HUES48 (cell line): ENCODE data around the gene NELFCD.
"Not testable (repeated sequence)": the region's sequence is repeated elsewhere in the genome, so short reads cannot be mapped to it uniquely, and the experiment has no call there.

ENCODE experiments used
- H3K27ac ChIP-seq: one replicate; pipeline ENCODE4 v1.7.0; 2013; ENCODE audit warnings: low read depth, low read length, inconsistent platforms
- H3K27me3 ChIP-seq: 2 replicates; pipeline ENCODE4 v1.6.1; 2013; ENCODE audit warnings: mild to moderate bottlenecking, low read length; ENCODE audit not compliant: control insufficient read depth, insufficient read depth
- H3K36me3 ChIP-seq: 2 replicates; pipeline ENCODE4 v1.6.1; 2013; ENCODE audit warnings: low read length; ENCODE audit not compliant: control insufficient read depth, insufficient read depth
- H3K4me1 ChIP-seq: 2 replicates; pipeline ENCODE4 v1.6.1; 2013; ENCODE audit warnings: mild to moderate bottlenecking, low read length; ENCODE audit not compliant: control insufficient read depth, insufficient read depth
- H3K4me3 ChIP-seq: 2 replicates; pipeline ENCODE4 v1.5.1; 2013; ENCODE audit warnings: mild to moderate bottlenecking, low read depth, low read length
- H3K9ac ChIP-seq: 2 replicates; pipeline ENCODE4 v1.6.1; 2013; ENCODE audit warnings: mild to moderate bottlenecking, low read depth, low read length, moderate library complexity
- H3K9me3 ChIP-seq: 2 replicates; pipeline ENCODE4 v1.6.1; 2013; ENCODE audit warnings: low read length; ENCODE audit not compliant: control insufficient read depth, insufficient read depth

The NELFCD gene

GRCh38 chr20:58956078-58956477, 25.0 kb upstream of the NELFCD start:
- H3K4me1 ChIP-seq: no peaks in the 10 kb centered on the region
- H3K9ac ChIP-seq: no peak overlapping the region
- H3K27me3 ChIP-seq: no peaks in the 10 kb centered on the region; the same call in 1 of the 2 replicates
- no peaks in the 10 kb centered on the region for H3K36me3 ChIP-seq
- no peak overlapping the region for H3K4me3 ChIP-seq
- H3K9me3 ChIP-seq: no peaks in the 10 kb centered on the region
- no peak overlapping the region for H3K27ac ChIP-seq

GRCh38 chr20:58959652-58960051, 21.4 kb upstream of the NELFCD start:
- Histone ChIP-seq H3K9ac (no peak overlapping the region), H3K27ac (no peak overlapping the region), H3K4me3 (no peak overlapping the region), H3K9me3 (no peaks in the 10 kb centered on the region), H3K4me1 (no peaks in the 10 kb centered on the region), H3K27me3 (no peaks in the 10 kb centered on the region; the same call in 1 of the 2 replicates), H3K36me3 (no peaks in the 10 kb centered on the region)

- Histone ChIP-seq H3K9ac (no peak overlapping the region), H3K27ac (no peak overlapping the region), H3K9me3 (no peaks in the 10 kb centered on the region), H3K4me3 (no peak overlapping the region), H3K36me3 (no peaks in the 10 kb centered on the region), H3K4me1 (no peaks in the 10 kb centered on the region), H3K27me3 (no peaks in the 10 kb centered on the region; the same call in 1 of the 2 replicates)
Measured at GRCh38 chr20:58963060-58963584, 17.9 kb upstream of the NELFCD start.

- H3K4me1 ChIP-seq, H3K9me3 ChIP-seq, H3K36me3 ChIP-seq, H3K9ac ChIP-seq, H3K27ac ChIP-seq, H3K4me3 ChIP-seq, H3K27me3 ChIP-seq: not testable (repeated sequence)
Measured at GRCh38 chr20:58963922-58964321, 17.1 kb upstream of the NELFCD start.

- Histone ChIP-seq H3K9ac (no peak overlapping the region), H3K36me3 (no peaks in the 10 kb centered on the region), H3K4me1 (no peaks in the 10 kb centered on the region), H3K9me3 (no peaks in the 10 kb centered on the region), H3K27me3 (no peaks in the 10 kb centered on the region), H3K27ac (no peak overlapping the region), H3K4me3 (no peak overlapping the region)
Measured at GRCh38 chr20:58965270-58966064, 15.6 kb upstream of the NELFCD start.

GRCh38 chr20:58967652-58968429, 13.2 kb upstream of the NELFCD start:
- H3K9ac ChIP-seq: no peak overlapping the region
- no peaks in the 10 kb centered on the region for H3K36me3 ChIP-seq
- no peak overlapping the region for H3K27ac ChIP-seq
- no peaks in the 10 kb centered on the region for H3K9me3 ChIP-seq
- H3K4me1 ChIP-seq: no peaks in the 10 kb centered on the region
- no peaks in the 10 kb centered on the region for H3K27me3 ChIP-seq
- H3K4me3 ChIP-seq: no peak overlapping the region

GRCh38 chr20:58969439-58969838, 11.6 kb upstream of the NELFCD start:
- Histone ChIP-seq H3K4me1 (no peaks in the 10 kb centered on the region), H3K9ac (no peak overlapping the region), H3K4me3 (no peak overlapping the region), H3K27me3 (no peaks in the 10 kb centered on the region), H3K9me3 (no peaks in the 10 kb centered on the region), H3K27ac (no peak overlapping the region), H3K36me3 (no peaks in the 10 kb centered on the region)

- H3K36me3 ChIP-seq: no peaks in the 10 kb centered on the region
- H3K27me3 ChIP-seq: no peaks in the 10 kb centered on the region
- no peaks in the 10 kb centered on the region for H3K4me1 ChIP-seq
Measured at GRCh38 chr20:58970146-58970545, 10.9 kb upstream of the NELFCD start.

GRCh38 chr20:58971429-58971828, 9.6 kb upstream of the NELFCD start:
- no peaks in the 10 kb centered on the region for H3K4me1 ChIP-seq
- no peak overlapping the region for H3K4me3 ChIP-seq
- no peaks in the 10 kb centered on the region for H3K9me3 ChIP-seq
- H3K27ac ChIP-seq: no peak overlapping the region
- H3K9ac ChIP-seq: no peak overlapping the region
- H3K27me3 ChIP-seq: no peaks in the 10 kb centered on the region
- no peaks in the 10 kb centered on the region for H3K36me3 ChIP-seq

More at GRCh38 chr20:58970146-58970545, 10.9 kb upstream of the NELFCD start:
- no peak overlapping the region for H3K4me3 ChIP-seq
- no peak overlapping the region for H3K27ac ChIP-seq
- no peaks in the 10 kb centered on the region for H3K9me3 ChIP-seq
- H3K9ac ChIP-seq: no peak overlapping the region

- Histone ChIP-seq H3K9ac (no peak overlapping the region), H3K9me3 (no peaks in the 10 kb centered on the region), H3K27me3 (no peaks in the 10 kb centered on the region), H3K4me3 (no peak overlapping the region), H3K27ac (no peak overlapping the region), H3K4me1 (no peaks in the 10 kb centered on the region), H3K36me3 (no peaks in the 10 kb centered on the region)
Measured at GRCh38 chr20:58973179-58973578, 7.9 kb upstream of the NELFCD start.

- H3K9me3 ChIP-seq: no peaks in the 10 kb centered on the region
- H3K27me3 ChIP-seq: no peaks in the 10 kb centered on the region
- no peak overlapping the region for H3K4me3 ChIP-seq
- no peak overlapping the region for H3K9ac ChIP-seq
- H3K36me3 ChIP-seq: no peaks in the 10 kb centered on the region
- H3K4me1 ChIP-seq: peaks cover 4% of the 10 kb centered on the region; the same call in 1 of the 2 replicates
- no peak overlapping the region for H3K27ac ChIP-seq
Measured at GRCh38 chr20:58973866-58974265, 7.2 kb upstream of the NELFCD start.
